Adrenal gland (tissue), 12 donors: Measurements from ENCODE around the gene CREB5. TPM values are rescaled to one million over a fixed set of nuclear protein-coding genes. Genes with fewer than 3 reads are reported as not detected.

Source experiments
- DNase-seq, 7 donors: peaks; one replicate each; pipeline ENCODE4 v3.0.0-alpha.2; 2019 to 2020
- H3K27ac ChIP-seq, 5 donors: fragments of 200-600 bp; sonication (generic) in 4 of 5; 1 replicate in 3 of 5; 2 replicates in 2 of 5; pipeline versions ENCODE4 v1.5.1 to v1.8.0; 2016 to 2020; ENCODE audit warnings: mild to moderate bottlenecking in 1 of 5
- H3K27me3 ChIP-seq: fragments of 200-600 bp; 2 replicates; pipeline ENCODE4 v1.8.0; 2021
- H3K36me3 ChIP-seq, 2 donors: fragments of 200-600 bp; replicated peaks in 1 of 2; 1 replicate in 1 of 2; 2 replicates in 1 of 2; pipeline versions ENCODE4 v1.5.1 to v1.8.0; 2018 to 2022
- H3K4me1 ChIP-seq, 2 donors: fragments of 200-600 bp; replicated peaks in 1 of 2; 1 replicate in 1 of 2; 2 replicates in 1 of 2; pipeline versions ENCODE4 v1.5.1 to v1.8.0; 2018 to 2021
- H3K4me3 ChIP-seq, 4 donors: fragments of 200-600 bp; sonication (generic) in 3 of 4; one replicate each; pipeline ENCODE4 v1.5.1; 2016 to 2018
- H3K9me3 ChIP-seq, 3 donors: fragments of 200-600 bp; sonication (generic) in 1 of 3; replicated peaks in 1 of 3; 1 replicate in 2 of 3; 2 replicates in 1 of 3; pipeline versions ENCODE4 v1.5.1 to v1.8.0; 2016 to 2021
- POLR2A ChIP-seq, 2 donors: fragments of 450-650 bp; IDR thresholded peaks; one replicate each; pipeline ENCODE4 v1.6.1; 2017; ENCODE audit warnings: antibody characterized with exemption in 2 of 2, mild to moderate bottlenecking in 2 of 2, moderate library complexity in 1 of 2
- WGBS, 4 donors: extraction: QIAGEN DNeasy Blood & Tissue Kit in 2 of 4; methylation state at CpG; one replicate each; pipeline versions ENCODE4 v1.1.5 to v1.1.7; 2013 to 2017; 5-methylcytosine and 5-hydroxymethylcytosine counted together
- intact Hi-C, 2 donors: fragments of 100-400 bp; cut with DNase I; formaldehyde crosslinking; loops; one replicate each; pipeline versions ENCODE4 v1.14.1 to v1.15.0; 2022 to 2023
- polyA plus RNA-seq, 3 donors: library from polyadenylated mRNA; stranded (reverse); fragments of 200-250 nt in 2 of 3; fragments of 350-450 nt in 1 of 3; fragmentation: Illumina TruSeq in 1 of 3; extraction: RNeasy Lipid Tissue Mini Kit (QIAGEN cat#74804) in 1 of 3; gene quantifications; one replicate each; pipeline ENCODE4 v1.2.3, GENCODE V29; 2013 to 2014
- total RNA-seq, 9 donors: library from RNA; depleted of rRNA in 4 of 9; stranded (reverse); fragments of >200 nt in 4 of 9; fragments of 120-200 nt in 1 of 9; fragmentation: NEBNext Ultra II Directional in 1 of 9; extraction: Animal tissue kit (Norgen Biotek cat#: 25700) in 1 of 9; gene quantifications; one replicate each; pipeline versions ENCODE4 v1.1.0 to v1.2.4, GENCODE V29; 2013 to 2023
- TF ChIP-seq, protein P1 (sequence below), 6 experiments: fragments of 450-650 bp in 4 of 6; fragments of 200-600 bp in 2 of 6; sonication (generic) in 1 of 6; IDR thresholded peaks; 1 replicate in 5 of 6; 2 replicates in 1 of 6; pipeline versions ENCODE4 v1.5.1 to v1.8.0; 2016 to 2021; ENCODE audit warnings: antibody characterized with exemption in 6 of 6, mild to moderate bottlenecking in 2 of 6, moderate library complexity in 1 of 6
- donor health status: healthy with polysubstance abuse.
- donor health status: Bipolar disorder and iron deficiency.
- donor health status: DM: yes; HTN: yes; CAD: no.
- donor health status: DM: no; HTN: no; CAD: no.
- donor health status: DM: no; HTN: no; CAD: no.
- donor health status: DM: yes; HTN: yes; CAD: no.

The CREB5 gene
- total and polyA plus RNA-seq, 12 donors: 0.69 to 5.4 (median 1.3) TPM

DNA sequence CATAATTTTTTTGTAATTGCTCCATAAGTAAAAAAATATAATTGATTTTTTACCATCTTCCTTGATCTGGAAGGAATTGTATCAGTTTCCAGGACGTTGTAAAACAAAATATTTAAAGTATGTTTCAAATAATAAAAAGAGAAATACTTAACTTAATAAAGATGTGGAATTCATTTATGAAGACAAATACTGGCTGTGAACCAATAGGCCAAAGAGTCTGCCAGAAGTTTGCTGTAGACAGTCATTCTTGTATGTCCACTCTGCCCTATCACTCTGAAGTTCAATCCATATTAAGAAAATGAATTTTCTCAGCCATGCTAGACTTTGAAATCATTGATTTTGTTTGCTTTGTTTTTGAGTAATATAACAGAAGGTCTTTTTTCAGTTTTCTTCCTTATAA, 289.4 kb downstream of the CREB5 start:
- TF ChIP-seq POLR2A (IDR thresholded peaks at IDR 0.05): no peak
- TF ChIP-seq, protein P1, sequence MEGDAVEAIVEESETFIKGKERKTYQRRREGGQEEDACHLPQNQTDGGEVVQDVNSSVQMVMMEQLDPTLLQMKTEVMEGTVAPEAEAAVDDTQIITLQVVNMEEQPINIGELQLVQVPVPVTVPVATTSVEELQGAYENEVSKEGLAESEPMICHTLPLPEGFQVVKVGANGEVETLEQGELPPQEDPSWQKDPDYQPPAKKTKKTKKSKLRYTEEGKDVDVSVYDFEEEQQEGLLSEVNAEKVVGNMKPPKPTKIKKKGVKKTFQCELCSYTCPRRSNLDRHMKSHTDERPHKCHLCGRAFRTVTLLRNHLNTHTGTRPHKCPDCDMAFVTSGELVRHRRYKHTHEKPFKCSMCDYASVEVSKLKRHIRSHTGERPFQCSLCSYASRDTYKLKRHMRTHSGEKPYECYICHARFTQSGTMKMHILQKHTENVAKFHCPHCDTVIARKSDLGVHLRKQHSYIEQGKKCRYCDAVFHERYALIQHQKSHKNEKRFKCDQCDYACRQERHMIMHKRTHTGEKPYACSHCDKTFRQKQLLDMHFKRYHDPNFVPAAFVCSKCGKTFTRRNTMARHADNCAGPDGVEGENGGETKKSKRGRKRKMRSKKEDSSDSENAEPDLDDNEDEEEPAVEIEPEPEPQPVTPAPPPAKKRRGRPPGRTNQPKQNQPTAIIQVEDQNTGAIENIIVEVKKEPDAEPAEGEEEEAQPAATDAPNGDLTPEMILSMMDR (IDR thresholded peaks at IDR 0.05): no peak
- H3K4me3 ChIP-seq: no peak overlapping the region
- H3K9me3 ChIP-seq: no peaks in the 10 kb centered on the region
- no peak for DNase-seq
- H3K27ac ChIP-seq: no peak overlapping the region
- 50 to 71% (median 60%) methylated on average over 1 of the region's 1 CpG for WGBS, 4 donors
- H3K27me3 ChIP-seq: no peaks in the 10 kb centered on the region
- intact Hi-C loops: no loop called here
- H3K4me1 ChIP-seq: no peaks in the 10 kb centered on the region
- no peaks in the 10 kb centered on the region for H3K36me3 ChIP-seq

DNA sequence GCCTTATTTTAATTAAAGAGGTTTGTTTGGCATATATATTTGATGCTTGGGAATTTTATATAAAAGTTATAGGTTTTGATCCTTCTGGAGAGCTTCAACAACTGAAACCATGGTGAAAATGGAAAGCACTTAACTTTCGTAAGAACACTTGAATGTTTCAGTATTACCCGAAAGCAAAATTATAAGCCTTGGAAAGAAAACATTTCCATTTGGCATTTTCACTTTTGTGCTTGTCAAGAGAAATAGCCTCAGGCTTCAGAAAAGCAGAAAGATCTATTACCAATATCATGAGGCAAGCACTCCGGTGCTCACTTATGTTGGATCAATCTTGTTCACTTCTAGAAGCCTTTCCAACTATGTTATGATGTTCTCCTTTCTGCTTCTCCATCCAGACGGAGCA, 289.9 kb downstream of the CREB5 start:
- H3K27me3 ChIP-seq: no peaks in the 10 kb centered on the region
- H3K9me3 ChIP-seq: no peaks in the 10 kb centered on the region
- no peak overlapping the region for H3K27ac ChIP-seq
- TF ChIP-seq POLR2A (IDR thresholded peaks at IDR 0.05): no peak
- TF ChIP-seq, protein P1 (IDR thresholded peaks at IDR 0.05): no peak
- H3K4me3 ChIP-seq: no peak overlapping the region
- intact Hi-C loops: no loop called here
- no peaks in the 10 kb centered on the region for H3K4me1 ChIP-seq
- WGBS, 4 donors: 84 to 90% (median 85%) methylated on average over 4 of the region's 4 CpGs
- H3K36me3 ChIP-seq: no peaks in the 10 kb centered on the region
- DNase-seq: no peak

DNA sequence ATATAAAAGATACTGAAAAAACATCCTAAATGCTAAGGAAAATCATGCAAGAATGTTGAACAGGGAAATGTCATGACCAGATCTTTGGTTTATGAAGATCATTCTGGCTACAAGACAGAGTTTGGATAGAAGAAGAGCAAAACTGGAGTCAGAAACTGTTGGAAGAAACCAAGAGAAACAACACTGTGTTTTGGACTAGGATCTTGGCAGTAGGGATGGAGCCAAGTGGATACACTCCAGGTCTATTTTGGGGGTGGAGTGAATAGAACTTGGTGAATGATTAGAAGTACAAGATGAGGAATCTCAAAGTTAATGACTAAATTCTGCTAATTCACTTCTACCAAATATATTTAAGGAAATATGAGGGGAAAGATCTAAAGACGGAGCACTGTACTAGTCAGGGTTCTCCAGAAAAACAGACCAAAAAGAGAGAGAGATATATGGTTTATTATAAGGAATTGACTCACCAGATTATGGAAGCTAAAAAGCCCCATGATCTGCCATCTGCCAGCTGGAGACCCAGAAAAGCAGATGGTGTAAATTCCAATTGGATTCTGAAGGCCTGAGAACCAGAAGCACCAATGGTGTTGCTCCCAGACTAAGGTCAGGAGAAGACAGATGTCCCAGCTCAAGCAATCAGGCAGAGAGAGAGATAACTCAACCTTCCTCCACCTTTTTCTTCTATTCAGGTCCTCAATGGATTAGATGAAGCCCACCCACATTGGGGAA, 290.9 kb downstream of the CREB5 start:
- no peak overlapping the region for H3K27ac ChIP-seq
- WGBS, 4 donors: 83 to 98% (median 94%) methylated on average over 1 of the region's 1 CpG
- H3K27me3 ChIP-seq: no peaks in the 10 kb centered on the region
- no peaks in the 10 kb centered on the region for H3K9me3 ChIP-seq
- no peak for DNase-seq
- H3K36me3 ChIP-seq: no peaks in the 10 kb centered on the region
- no peak for TF ChIP-seq POLR2A (IDR thresholded peaks at IDR 0.05)
- TF ChIP-seq, protein P1 (IDR thresholded peaks at IDR 0.05): no peak
- no peaks in the 10 kb centered on the region for H3K4me1 ChIP-seq
- no peak overlapping the region for H3K4me3 ChIP-seq
- intact Hi-C loops: no loop called here

DNA sequence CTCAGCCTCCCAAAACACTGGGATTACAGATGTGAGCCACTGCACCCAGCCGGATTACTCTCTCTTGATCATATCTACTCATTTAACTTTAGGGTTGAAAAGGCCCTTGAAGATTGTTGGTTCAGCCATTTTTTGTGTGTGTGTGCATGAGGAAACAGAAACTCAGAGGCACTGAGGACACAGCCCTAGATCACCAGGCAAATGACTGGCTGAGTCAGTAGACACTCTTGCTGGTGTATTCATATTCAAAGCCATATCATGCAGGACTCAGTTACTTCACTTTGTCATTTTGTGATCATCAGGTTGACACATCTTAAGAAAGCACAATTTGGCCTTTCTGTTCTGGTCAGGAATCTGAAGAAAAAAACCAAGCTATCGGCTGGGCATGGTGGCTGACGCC, 292.4 kb downstream of the CREB5 start:
- H3K4me1 ChIP-seq: no peaks in the 10 kb centered on the region
- intact Hi-C loops: no loop called here
- H3K4me3 ChIP-seq: no peak overlapping the region

More for the DNA sequence above, 292.4 kb downstream of the CREB5 start:
- TF ChIP-seq, protein P1 (IDR thresholded peaks at IDR 0.05): no peak
- no peak for TF ChIP-seq POLR2A (IDR thresholded peaks at IDR 0.05)
- DNase-seq: no peak
- H3K27me3 ChIP-seq: no peaks in the 10 kb centered on the region
- WGBS, 4 donors: 84 to 94% (median 92%) methylated on average over 3 of the region's 3 CpGs
- no peaks in the 10 kb centered on the region for H3K9me3 ChIP-seq
- no peak overlapping the region for H3K27ac ChIP-seq
- no peaks in the 10 kb centered on the region for H3K36me3 ChIP-seq
